ENCODE measurements around the gene ARAP1.

DNA sequence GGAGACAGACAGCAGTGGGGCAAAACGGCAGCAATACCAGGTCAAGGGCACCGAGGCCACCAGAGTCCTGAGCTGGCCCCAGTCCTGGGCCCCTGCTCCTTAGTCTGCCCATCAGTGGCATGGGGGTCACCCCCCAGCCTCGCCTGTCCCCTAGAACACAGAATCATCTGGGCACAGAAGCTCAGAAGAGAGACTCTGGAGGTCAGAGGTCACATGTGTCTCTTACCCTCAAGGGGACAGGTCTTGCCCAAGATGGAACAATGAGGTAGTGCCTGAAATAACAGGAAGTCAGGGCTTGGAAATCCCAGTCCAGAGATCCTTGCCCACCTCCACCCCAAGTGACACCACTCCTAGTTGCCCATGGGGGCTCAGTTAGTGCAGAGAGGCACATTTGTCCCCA is 98.6 kb downstream of the ARAP1 start:
- no peak for TF ChIP-seq SUZ12 (IDR thresholded peaks at IDR 0.05; ENCODE audit: extremely low read depth, insufficient read depth, insufficient read length)
- no peak for TF ChIP-seq ZNF274 (IDR thresholded peaks at IDR 0.05; ENCODE audit: low read depth, low read length)
- TF ChIP-seq YY1 (IDR thresholded peaks at IDR 0.05; ENCODE audit: insufficient read depth, insufficient read length) = no peak
